Transverse colon (tissue), 4 donors: ENCODE results near the gene DNAJB6. TPM values are rescaled to one million over a fixed set of nuclear protein-coding genes. Genes with fewer than 3 reads are reported as not detected.
A peak's percentile ranks its signal among the peaks of the same experiment; 100 is the strongest.

Experiments used
- DNase-seq: peaks from one replicate; pipeline ENCODE4 v3.0.0-alpha.2; 2019
- H3K27ac ChIP-seq, 4 donors: fragments of 200-600 bp; sonication (generic); 2 replicates each; pipeline ENCODE4 v1.5.1; 2016 to 2018; ENCODE audit warnings: inconsistent platforms in 4 of 4
- H3K27me3 ChIP-seq: fragments of 200-600 bp; sonication (generic); 2 replicates; pipeline ENCODE4 v1.5.1; 2017; ENCODE audit warnings: inconsistent platforms
- H3K36me3 ChIP-seq, 4 donors: fragments of 200-600 bp; sonication (generic); 2 replicates each; pipeline ENCODE4 v1.5.1; 2017 to 2019; ENCODE audit warnings: inconsistent platforms in 4 of 4
- H3K4me1 ChIP-seq, 4 donors: fragments of 200-600 bp; sonication (generic); 2 replicates each; pipeline ENCODE4 v1.5.1; 2017 to 2020; ENCODE audit warnings: inconsistent platforms in 4 of 4
- H3K4me3 ChIP-seq, 4 donors: fragments of 200-600 bp; sonication (generic); 1 replicate in 1 of 4; 2 replicates in 3 of 4; pipeline versions ENCODE4 v1.5.1 to v1.6.1; 2017 to 2019; ENCODE audit warnings: inconsistent platforms in 4 of 4
- H3K9me3 ChIP-seq, 2 donors: fragments of 200-600 bp; sonication (generic); 2 replicates each; pipeline ENCODE4 v1.5.1; 2017 to 2019; ENCODE audit warnings: inconsistent platforms in 2 of 2
- CTCF ChIP-seq, 5 experiments: fragments of 200-600 bp in 3 of 5; fragments of 450-650 bp in 2 of 5; sonication (generic) in 3 of 5; IDR thresholded peaks; 1 replicate in 2 of 5; 2 replicates in 3 of 5; pipeline ENCODE4 v1.5.1; 2016 to 2017; ENCODE audit warnings: antibody characterized with exemption in 5 of 5, inconsistent platforms in 3 of 5, mild to moderate bottlenecking in 2 of 5, moderate library complexity in 1 of 5
- EP300 ChIP-seq: sonication (generic); formaldehyde crosslinking; IDR thresholded peaks from one replicate; pipeline ENCODE4 v1.6.1; 2017; ENCODE audit warnings: antibody characterized with exemption, low read depth
- POLR2A ChIP-seq: fragments of 450-650 bp; IDR thresholded peaks from one replicate; pipeline ENCODE4 v1.6.1; 2016; ENCODE audit warnings: antibody characterized with exemption, mild to moderate bottlenecking, moderate library complexity
- POLR2AphosphoS5 ChIP-seq, 3 donors: sonication (generic); formaldehyde crosslinking; IDR thresholded peaks; one replicate each; pipeline ENCODE4 v1.6.1; 2016; ENCODE audit warnings: antibody characterized with exemption in 3 of 3
- WGBS, 2 donors: methylation state at CpG; one replicate each; pipeline ENCODE4 v1.1.5; 2018; ENCODE audit warnings: low coverage in 1 of 2; 5-methylcytosine and 5-hydroxymethylcytosine counted together
- in situ Hi-C, 4 donors: fragments of 200-750 bp; cut with MboI; loops; one replicate each; pipeline versions ENCODE4 v1.15.0 to v1.15.1; 2017; ENCODE audit warnings: low sequenced_read_pairs in 3 of 4, low pct_ligation_motif_present in 1 of 4, low pct_unique_long_range_greater_than_20kb in 1 of 4
- intact Hi-C: fragments of 100-400 bp; cut with DNase I; formaldehyde crosslinking; loops from one replicate; pipeline ENCODE4 v1.15.1; 2023; ENCODE audit warnings: low total_unique reads
- total RNA-seq, 4 donors: library from RNA; depleted of rRNA; stranded (reverse); fragments of >200 nt; gene quantifications; one replicate each; pipeline ENCODE4 v1.1.0, GENCODE V29; 2016

Gene DNAJB6
- 10 to 100 TPM; 47.0 to 87.6 (median 60.5) TPM for total RNA-seq

- in situ Hi-C loops: no loop called here
- intact Hi-C loops: no loop called here
- peak within 1 kb of the TSS; percentile 77 to 86 (median 84) for H3K4me3 ChIP-seq
- H3K4me1 ChIP-seq: peaks cover 13 to 38% (median 21%) of the 10 kb centered on the region in 4 donors
- H3K9me3 ChIP-seq: no peaks in the 10 kb centered on the region
- H3K27ac ChIP-seq: peak within 1 kb of the TSS; percentile 98 to 99 (median 99)
- TF ChIP-seq POLR2AphosphoS5 (IDR thresholded peaks at IDR 0.05): peak; percentile 97 to 99 (median 98)
- no peak for TF ChIP-seq EP300
- TF ChIP-seq CTCF (IDR thresholded peaks at IDR 0.05): no peak
- peak; percentile 94 for TF ChIP-seq POLR2A
- DNase-seq: peak; percentile 96
- 0 to 1% methylated on average over 1 to 76 of the region's 114 CpGs for WGBS, 2 donors
- no peaks in the 10 kb centered on the region for H3K27me3 ChIP-seq
- no peaks in the 10 kb centered on the region for H3K36me3 ChIP-seq
These were observed at the start of gene DNAJB6 for GRCh38 chr7:157336383-157337315. Gene DNAJB6, plus strand, starts transcription at chr7:157337004. Its CDS starts 21,569 bp downstream, at chr7:157358573.

- intact Hi-C loops (no loop called here), in situ Hi-C loops (no loop called here)
- Histone ChIP-seq H3K36me3 (no peaks in the 10 kb centered on the region), H3K27ac (no peak overlapping the region), H3K4me3 (no peak overlapping the region), H3K9me3 (no peaks in the 10 kb centered on the region), H3K4me1 (peaks cover 0 to 26% (median 17%) of the 10 kb centered on the region in 4 donors), H3K27me3 (no peaks in the 10 kb centered on the region)
- no peak for DNase-seq
- TF ChIP-seq POLR2A (no peak), CTCF (IDR thresholded peaks at IDR 0.05) (no peak), EP300 (no peak), POLR2AphosphoS5 (IDR thresholded peaks at IDR 0.05) (no peak)
- WGBS, 2 donors: 87% methylated on average over 26 of the region's 29 CpGs; no CpG with 5 or more reads in 1 of the 2 donors
These were observed 45.3 kb upstream of the DNAJB6 start for GRCh38 chr7:157291404-157292080.

GRCh38 chr7:157292258-157292657 is 44.5 kb upstream of the DNAJB6 start:
- no peak for DNase-seq
- Histone ChIP-seq H3K4me1 (peaks cover 0 to 26% (median 17%) of the 10 kb centered on the region in 4 donors), H3K27ac (no peak overlapping the region), H3K9me3 (no peaks in the 10 kb centered on the region), H3K4me3 (no peak overlapping the region), H3K36me3 (no peaks in the 10 kb centered on the region), H3K27me3 (no peaks in the 10 kb centered on the region)
- intact Hi-C loops: no loop called here
- 69 to 81% methylated on average over 3 to 9 of the region's 9 CpGs for WGBS, 2 donors
- in situ Hi-C loops: no loop called here
- no peak for TF ChIP-seq EP300

GRCh38 chr7:157292770-157293412 is 43.9 kb upstream of the DNAJB6 start:
- Histone ChIP-seq H3K27ac (no peak overlapping the region), H3K4me1 (peaks cover 0 to 26% (median 17%) of the 10 kb centered on the region in 4 donors), H3K36me3 (no peaks in the 10 kb centered on the region), H3K9me3 (no peaks in the 10 kb centered on the region), H3K27me3 (no peaks in the 10 kb centered on the region), H3K4me3 (no peak overlapping the region)
- WGBS, 2 donors: 42% methylated on average over 23 of the region's 32 CpGs; no CpG with 5 or more reads in 1 of the 2 donors
- DNase-seq: peak; percentile 80
- TF ChIP-seq EP300 (no peak), CTCF (IDR thresholded peaks at IDR 0.05) (no peak), POLR2A (no peak), POLR2AphosphoS5 (IDR thresholded peaks at IDR 0.05) (no peak)
- intact Hi-C loops (no loop called here), in situ Hi-C loops (no loop called here)
